ENCODE data around the gene RGS19. TPM values are rescaled to one million over a fixed set of nuclear protein-coding genes. Genes with fewer than 3 reads are reported as not detected.

The RGS19 gene
- total RNA-seq, 3 donors from 2014 or later, result 14.7 to 22.2 (median 16.4) TPM

DNA sequence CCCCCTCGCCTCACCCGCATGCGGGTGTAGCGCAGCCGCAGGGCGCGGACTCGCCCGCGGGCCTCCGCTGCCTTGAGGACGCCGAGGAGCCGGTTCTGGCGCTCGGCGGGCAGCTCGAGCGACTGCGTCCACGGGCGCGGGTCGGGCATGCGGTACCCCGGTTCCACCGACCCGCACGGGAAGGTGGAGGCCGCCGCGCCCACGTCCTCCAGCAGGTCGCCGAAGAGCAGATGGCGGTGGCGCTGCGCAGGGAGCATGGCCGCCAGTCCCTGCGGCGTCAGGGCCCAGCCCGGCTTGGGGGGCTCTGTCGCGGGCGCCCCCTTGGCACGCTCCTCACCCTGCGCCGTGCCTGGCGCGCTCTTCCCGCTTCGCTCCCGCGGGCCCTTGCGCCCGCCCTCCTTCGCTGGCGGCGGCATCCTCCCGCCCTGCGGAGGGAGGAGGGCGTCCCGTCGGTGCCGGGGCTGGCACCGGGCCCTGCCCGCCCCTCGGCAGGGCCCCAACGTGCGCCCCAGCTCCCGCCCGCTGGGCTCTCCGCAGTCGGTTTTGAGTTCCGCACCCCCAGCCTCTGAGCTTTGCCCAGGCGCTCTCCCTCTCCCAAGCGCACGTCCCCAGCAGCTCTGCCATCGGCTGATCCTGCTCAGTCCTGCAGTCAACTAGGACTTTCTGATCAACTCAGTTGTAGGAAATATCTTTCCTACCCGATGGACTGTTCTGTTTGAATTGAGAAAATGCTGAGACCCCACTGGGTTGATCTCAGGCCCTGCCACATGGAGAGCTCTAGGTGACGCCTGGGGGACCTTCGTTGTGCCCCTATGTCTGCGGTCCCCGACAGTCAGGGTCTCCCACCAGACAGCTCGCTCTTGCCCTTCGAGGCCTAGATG lies 4.7 kb upstream of the RGS19 start, which contains the start of gene LKAAEAR1:
Gene LKAAEAR1, minus strand, starts transcription at position 595 of the 881 bp plus-strand sequence. Its CDS starts 179 bp downstream, at position 416.
- TF ChIP-seq POLR2A (IDR thresholded peaks at IDR 0.05), result no peak
- TF ChIP-seq POLR2AphosphoS5 (IDR thresholded peaks at IDR 0.05), result no peak
- TF ChIP-seq, protein P1, sequence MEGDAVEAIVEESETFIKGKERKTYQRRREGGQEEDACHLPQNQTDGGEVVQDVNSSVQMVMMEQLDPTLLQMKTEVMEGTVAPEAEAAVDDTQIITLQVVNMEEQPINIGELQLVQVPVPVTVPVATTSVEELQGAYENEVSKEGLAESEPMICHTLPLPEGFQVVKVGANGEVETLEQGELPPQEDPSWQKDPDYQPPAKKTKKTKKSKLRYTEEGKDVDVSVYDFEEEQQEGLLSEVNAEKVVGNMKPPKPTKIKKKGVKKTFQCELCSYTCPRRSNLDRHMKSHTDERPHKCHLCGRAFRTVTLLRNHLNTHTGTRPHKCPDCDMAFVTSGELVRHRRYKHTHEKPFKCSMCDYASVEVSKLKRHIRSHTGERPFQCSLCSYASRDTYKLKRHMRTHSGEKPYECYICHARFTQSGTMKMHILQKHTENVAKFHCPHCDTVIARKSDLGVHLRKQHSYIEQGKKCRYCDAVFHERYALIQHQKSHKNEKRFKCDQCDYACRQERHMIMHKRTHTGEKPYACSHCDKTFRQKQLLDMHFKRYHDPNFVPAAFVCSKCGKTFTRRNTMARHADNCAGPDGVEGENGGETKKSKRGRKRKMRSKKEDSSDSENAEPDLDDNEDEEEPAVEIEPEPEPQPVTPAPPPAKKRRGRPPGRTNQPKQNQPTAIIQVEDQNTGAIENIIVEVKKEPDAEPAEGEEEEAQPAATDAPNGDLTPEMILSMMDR (IDR thresholded peaks at IDR 0.05), result no peak
- intact Hi-C loops (cut with DNase I; ENCODE audit: low total_unique reads), result no loop called here
- Histone ChIP-seq H3K27ac (no peak within 1 kb of the TSS), H3K27me3 (peaks cover 0 to 9% of the 10 kb centered on the region in 2 donors), H3K36me3 (no peaks in the 10 kb centered on the region), H3K4me1 (peaks cover 2 to 6% of the 10 kb centered on the region in 2 donors), H3K9me3 (no peaks in the 10 kb centered on the region), H3K4me3 (peak within 1 kb of the TSS; percentile 45 to 77 (median 55))
- DNase-seq (ENCODE audit: low spot score in 2 of 2), result no peak

- H3K4me1 ChIP-seq, result peaks cover 9 to 12% of the 10 kb centered on the region in 2 donors
Observed at GRCh38 chr20:64083378-64083803, 4.1 kb upstream of the RGS19 start.

DNA sequence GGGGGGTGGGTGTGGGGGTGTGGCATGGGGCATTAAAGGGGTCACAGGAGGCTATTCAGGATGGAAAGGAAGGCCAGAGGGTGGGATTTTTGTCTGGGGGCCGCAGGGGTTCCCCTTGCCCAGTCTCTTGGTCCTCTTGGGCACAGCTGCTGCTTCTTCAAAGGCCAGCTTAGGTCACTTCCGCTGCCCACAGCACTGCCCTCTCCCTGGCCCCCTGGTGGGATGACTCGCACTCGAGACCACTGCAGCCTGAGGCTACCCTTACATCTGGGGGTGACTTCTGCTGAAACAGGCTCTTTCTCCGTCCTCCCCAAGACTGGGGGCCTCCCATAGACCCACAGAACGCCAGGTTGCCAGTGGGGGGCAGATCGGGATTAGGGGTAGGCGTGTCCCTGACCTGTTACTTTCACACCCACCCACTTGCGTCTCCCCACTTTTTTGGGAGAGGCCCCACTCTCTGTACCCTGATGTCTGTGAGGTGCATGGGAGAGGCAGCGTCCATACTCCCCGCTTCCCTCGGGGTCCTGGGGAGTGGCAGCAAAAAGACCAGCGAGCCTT lies 3.6 kb upstream of the RGS19 start:
- TF ChIP-seq POLR2AphosphoS5 (IDR thresholded peaks at IDR 0.05), result no peak
- no peak for TF ChIP-seq POLR2A (IDR thresholded peaks at IDR 0.05)
- TF ChIP-seq, protein P1 (IDR thresholded peaks at IDR 0.05), result no peak
- Histone ChIP-seq H3K4me3 (peak overlapping the region; percentile 45 to 77 (median 55)), H3K27me3 (peaks cover 0 to 9% of the 10 kb centered on the region in 2 donors), H3K4me1 (peaks cover 9 to 13% of the 10 kb centered on the region in 2 donors), H3K36me3 (no peaks in the 10 kb centered on the region), H3K27ac (no peak overlapping the region), H3K9me3 (no peaks in the 10 kb centered on the region)
- DNase-seq (ENCODE audit: low spot score in 2 of 2), result no peak
- intact Hi-C loops (cut with DNase I; ENCODE audit: low total_unique reads), result no loop called here

More at GRCh38 chr20:64083378-64083803, 4.1 kb upstream of the RGS19 start:
- no peaks in the 10 kb centered on the region for H3K36me3 ChIP-seq
- H3K27ac ChIP-seq, result no peak overlapping the region
- peaks cover 0 to 9% of the 10 kb centered on the region in 2 donors for H3K27me3 ChIP-seq
- TF ChIP-seq, protein P1 (IDR thresholded peaks at IDR 0.05), result peak in 2 of 3 donors; percentile 35 to 40
- TF ChIP-seq POLR2AphosphoS5 (IDR thresholded peaks at IDR 0.05), result no peak
- H3K4me3 ChIP-seq, result peak overlapping the region; percentile 45 to 77 (median 55)
- intact Hi-C loops (cut with DNase I; ENCODE audit: low total_unique reads), result no loop called here
- peak in 1 of 2 donors; percentile 41 for DNase-seq (ENCODE audit: low spot score in 2 of 2)
- H3K9me3 ChIP-seq, result no peaks in the 10 kb centered on the region

DNA sequence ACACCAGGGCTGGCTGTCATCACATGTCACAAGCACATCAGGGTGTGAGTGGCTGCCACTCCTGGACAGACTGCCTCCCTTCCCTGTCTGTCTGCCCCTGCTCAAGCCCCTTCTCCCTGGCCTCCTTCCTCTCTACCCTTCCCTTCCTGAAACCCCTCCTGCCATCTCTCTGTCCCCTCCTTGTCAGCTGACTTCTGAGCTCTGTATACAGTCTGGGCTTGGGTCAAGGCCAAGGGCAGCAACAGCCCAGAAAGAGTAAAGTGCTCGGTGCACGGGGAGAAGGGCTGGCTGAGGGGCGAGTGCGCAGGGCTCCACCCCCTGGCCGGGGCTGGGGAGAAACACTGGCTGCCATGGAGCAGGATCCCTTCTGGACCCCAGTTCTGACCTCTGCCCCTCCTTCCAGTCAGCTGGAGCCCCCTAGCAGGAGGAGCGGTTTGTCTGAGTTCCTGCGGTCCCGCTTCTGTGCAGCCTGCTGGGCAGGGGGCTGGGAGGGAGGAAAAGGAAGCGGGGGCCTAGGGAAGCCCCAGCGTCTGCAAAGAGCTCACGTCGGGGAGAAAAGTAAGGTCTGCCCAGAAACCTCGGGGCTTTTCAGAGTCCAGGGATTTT lies 2.9 kb upstream of the RGS19 start:
- intact Hi-C loops (cut with DNase I; ENCODE audit: low total_unique reads), result no loop called here
- Histone ChIP-seq H3K27me3 (peaks cover 0 to 9% of the 10 kb centered on the region in 2 donors), H3K27ac (no peak overlapping the region), H3K9me3 (no peaks in the 10 kb centered on the region), H3K4me3 (no peak overlapping the region), H3K36me3 (no peaks in the 10 kb centered on the region), H3K4me1 (peaks cover 9 to 13% of the 10 kb centered on the region in 2 donors)
- DNase-seq (ENCODE audit: low spot score in 2 of 2), result no peak
- TF ChIP-seq POLR2AphosphoS5 (IDR thresholded peaks at IDR 0.05) (no peak), POLR2A (IDR thresholded peaks at IDR 0.05) (no peak)
- TF ChIP-seq, protein P1 (IDR thresholded peaks at IDR 0.05), result no peak
